H9 (cell line): ENCODE measurements around the gene TNNT2. TPM values are rescaled to one million over a fixed set of nuclear protein-coding genes. Genes with fewer than 3 reads are reported as not detected.

Source experiments
- DNase-seq: peaks from one replicate; pipeline ENCODE4 v3.0.0-alpha.2; 2017
- H2AFZ ChIP-seq: one replicate; pipeline ENCODE4 v1.6.1; 2013; ENCODE audit warnings: mild to moderate bottlenecking, low read length, control low read depth, moderate library complexity
- H2AK5ac ChIP-seq: 2 replicates; pipeline ENCODE4 v1.6.1; 2013; ENCODE audit warnings: low read length, control low read depth, mixed read lengths; ENCODE audit not compliant: insufficient read length
- H2BK120ac ChIP-seq: one replicate; pipeline ENCODE4 v1.6.1; 2013; ENCODE audit warnings: low read depth, mild to moderate bottlenecking, low read length, control low read depth, inconsistent platforms; ENCODE audit not compliant: poor library complexity, severe bottlenecking
- H2BK12ac ChIP-seq: 2 replicates; pipeline ENCODE4 v1.6.1; 2013; ENCODE audit warnings: low read length, control low read depth, mixed read lengths, low read depth; ENCODE audit not compliant: insufficient read length
- H2BK15ac ChIP-seq: 2 replicates; pipeline ENCODE4 v1.6.1; 2013; ENCODE audit warnings: low read depth, low read length, control low read depth
- H2BK20ac ChIP-seq: one replicate; pipeline ENCODE4 v1.6.1; 2013; ENCODE audit warnings: low read depth, mild to moderate bottlenecking, low read length, control low read depth, inconsistent platforms; ENCODE audit not compliant: poor library complexity, severe bottlenecking
- H2BK5ac ChIP-seq: 2 replicates; pipeline ENCODE4 v1.6.1; 2013; ENCODE audit warnings: low read length, control low read depth, mixed read lengths; ENCODE audit not compliant: insufficient read length
- H3K14ac ChIP-seq: 2 replicates; pipeline ENCODE4 v1.6.1; 2013; ENCODE audit warnings: low read length, control low read depth; ENCODE audit not compliant: insufficient read depth
- H3K18ac ChIP-seq: 2 replicates; pipeline ENCODE4 v1.6.1; 2013; ENCODE audit warnings: low read depth, mild to moderate bottlenecking, mixed read lengths, low read length, control low read depth; ENCODE audit not compliant: insufficient read length
- H3K23ac ChIP-seq: 2 replicates; pipeline ENCODE4 v1.6.1; 2013; ENCODE audit warnings: low read length, control low read depth, mixed read lengths, low read depth; ENCODE audit not compliant: insufficient read length
- H3K23me2 ChIP-seq: 2 replicates; pipeline ENCODE4 v1.6.1; 2013; ENCODE audit warnings: low read depth, mild to moderate bottlenecking, mixed read lengths, low read length, control low read depth; ENCODE audit not compliant: insufficient read length, poor library complexity, severe bottlenecking
- H3K27ac ChIP-seq: 2 replicates; pipeline ENCODE4 v1.5.1; 2013; ENCODE audit warnings: low read length, control low read depth, mixed read lengths, low read depth; ENCODE audit not compliant: insufficient read length
- H3K27me3 ChIP-seq: 2 replicates; pipeline ENCODE4 v1.6.1; 2013; ENCODE audit warnings: low read length, control low read depth, inconsistent platforms; ENCODE audit not compliant: insufficient read depth
- H3K4ac ChIP-seq: 2 replicates; pipeline ENCODE4 v1.6.1; 2013; ENCODE audit warnings: low read depth, mild to moderate bottlenecking, control low read depth, inconsistent platforms, low read length, moderate library complexity
- H3K4me1 ChIP-seq: 2 replicates; pipeline ENCODE4 v1.6.1; 2013; ENCODE audit warnings: low read length, control low read depth, inconsistent platforms; ENCODE audit not compliant: insufficient read depth
- H3K4me2 ChIP-seq: 2 replicates; pipeline ENCODE4 v1.6.1; 2013; ENCODE audit warnings: low read length, control low read depth, mixed read lengths; ENCODE audit not compliant: insufficient read length, insufficient read depth
- H3K56ac ChIP-seq: 2 replicates; pipeline ENCODE4 v1.6.1; 2013; ENCODE audit warnings: low read depth, mild to moderate bottlenecking, mixed read lengths, low read length, control low read depth; ENCODE audit not compliant: insufficient read length
- H3K79me1 ChIP-seq: 2 replicates; pipeline ENCODE4 v1.6.1; 2013; ENCODE audit warnings: low read depth, mild to moderate bottlenecking, moderate library complexity, low read length, control low read depth, inconsistent platforms; ENCODE audit not compliant: insufficient read depth, poor library complexity, severe bottlenecking
- H3K79me2 ChIP-seq: 2 replicates; pipeline ENCODE4 v1.6.1; 2013; ENCODE audit warnings: low read length, control low read depth, inconsistent platforms; ENCODE audit not compliant: insufficient read depth
- H3K9ac ChIP-seq: 2 replicates; pipeline ENCODE4 v1.6.1; 2013; ENCODE audit warnings: low read length, control low read depth, mixed read lengths; ENCODE audit not compliant: insufficient read length; ENCODE audit errors: extremely low read depth
- H3K9me3 ChIP-seq: one replicate; pipeline ENCODE4 v1.6.1; 2013; ENCODE audit warnings: low read depth, low read length, inconsistent platforms; ENCODE audit not compliant: control insufficient read depth
- H3T11ph ChIP-seq: one replicate; pipeline ENCODE4 v1.6.1; 2013; ENCODE audit warnings: mild to moderate bottlenecking, low read length, control low read depth, inconsistent platforms
- H4K20me1 ChIP-seq: one replicate; pipeline ENCODE4 v1.6.1; 2013; ENCODE audit not compliant: control insufficient read depth, insufficient read length, insufficient read depth
- H4K5ac ChIP-seq: 2 replicates; pipeline ENCODE4 v1.6.1; 2013; ENCODE audit warnings: low read depth, mild to moderate bottlenecking, mixed read lengths, low read length, control low read depth; ENCODE audit not compliant: insufficient read length
- H4K8ac ChIP-seq: replicated peaks from 2 replicates; pipeline ENCODE4 v1.6.1; 2013; ENCODE audit warnings: low read length, control low read depth, mixed read lengths, low read depth; ENCODE audit not compliant: insufficient read length
- H4K91ac ChIP-seq: 2 replicates; pipeline ENCODE4 v1.6.1; 2013; ENCODE audit warnings: low read depth, mild to moderate bottlenecking, moderate library complexity, mixed read lengths, low read length, control low read depth; ENCODE audit not compliant: insufficient read length
- H3K27ac Mint-ChIP-seq, 3 experiments: 2 replicates in 2 of 3; 3 replicates in 1 of 3; pipeline ENCODE4 v1.8.0; 2020 to 2021; ENCODE audit warnings: mixed read lengths in 3 of 3, mild to moderate bottlenecking in 1 of 3, moderate library complexity in 1 of 3
- H3K27me3 Mint-ChIP-seq: 2 replicates; pipeline ENCODE4 v1.8.0; 2021; ENCODE audit warnings: low read depth, mild to moderate bottlenecking, moderate library complexity, mixed read lengths
- H3K36me3 Mint-ChIP-seq, 3 experiments: 2 replicates in 2 of 3; 3 replicates in 1 of 3; pipeline ENCODE4 v1.8.0; 2020 to 2021; ENCODE audit warnings: low read depth in 3 of 3, mixed read lengths in 3 of 3; ENCODE audit not compliant: insufficient read depth in 1 of 3
- H3K4me1 Mint-ChIP-seq, 2 experiments: 2 replicates each; pipeline ENCODE4 v1.8.0; 2020; ENCODE audit warnings: mixed read lengths in 2 of 2
- H3K4me3 Mint-ChIP-seq, 2 experiments: 2 replicates in 1 of 2; 3 replicates in 1 of 2; pipeline ENCODE4 v1.8.0; 2020 to 2021; ENCODE audit warnings: mild to moderate bottlenecking in 2 of 2, mixed read lengths in 2 of 2, moderate library complexity in 1 of 2
- H3K9me3 Mint-ChIP-seq, 2 experiments: 2 replicates in 1 of 2; 3 replicates in 1 of 2; pipeline ENCODE4 v1.8.0; 2020; ENCODE audit warnings: mild to moderate bottlenecking in 2 of 2, mixed read lengths in 2 of 2, moderate library complexity in 1 of 2
- WGBS: extraction: QIAGEN DNeasy Blood & Tissue Kit; methylation state at CpG from one replicate; pipeline ENCODE4 v1.1.7; 2013; ENCODE audit warnings: missing lambda C conversion rate, low lambda C conversion rate, mixed read lengths; ENCODE audit not compliant: insufficient read length; ENCODE audit errors: extremely low coverage; 5-methylcytosine and 5-hydroxymethylcytosine counted together
- total RNA-seq: library from RNA; stranded (reverse); gene quantifications from 2 replicates; pipeline ENCODE4 v1.2.1, GENCODE V29; 2021
- TF ChIP-seq, protein P1 (sequence below): fragments of 200-600 bp; sonication (generic); conservative IDR thresholded peaks from 3 replicates; pipeline ENCODE4 v1.8.0; 2021; ENCODE audit warnings: antibody characterized with exemption, mild to moderate bottlenecking

TNNT2 gene
- total RNA-seq, 1 experiment from 2014 or later: 8.6 TPM

DNA sequence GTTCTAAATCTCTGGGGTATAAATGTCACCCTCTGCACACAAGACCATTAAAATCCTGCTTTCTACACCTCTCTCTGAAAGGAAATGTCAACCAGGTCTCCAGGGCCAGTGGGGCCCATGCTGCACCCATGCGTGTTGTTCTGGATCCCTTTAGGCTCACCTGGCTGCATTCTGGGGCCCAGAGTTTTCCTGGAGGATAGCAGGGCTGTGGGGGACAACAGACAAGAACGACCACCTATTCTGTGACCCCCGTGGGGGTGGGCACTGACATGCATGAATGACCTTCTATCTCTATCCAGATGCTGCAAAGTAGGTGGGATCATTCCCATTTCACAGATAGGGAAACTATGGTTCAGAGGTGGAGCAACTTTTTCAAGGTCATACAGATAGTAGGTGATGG is 41.6 kb downstream of the TNNT2 start:
- H3K23me2 ChIP-seq: no peaks in the 10 kb centered on the region
- no peak overlapping the region for H2BK12ac ChIP-seq
- H2AK5ac ChIP-seq: no peak overlapping the region
- no peaks in the 10 kb centered on the region for H3K27me3 ChIP-seq
- no peaks in the 10 kb centered on the region for H3K4me1 ChIP-seq
- H3K4me1 Mint-ChIP-seq: peaks cover 0 to 4% of the 10 kb centered on the region in 2 experiments; a peak in 1 of 4 replicates
- H2AFZ ChIP-seq: no peak overlapping the region
- H3K79me2 ChIP-seq: no peaks in the 10 kb centered on the region
- WGBS: no CpG with 5 or more reads among the region's 3 CpGs
- no peak overlapping the region for H3K27ac Mint-ChIP-seq
- peaks cover 3% of the 10 kb centered on the region for H3K27me3 Mint-ChIP-seq
- H2BK15ac ChIP-seq: no peak overlapping the region
- H3K23ac ChIP-seq: no peak overlapping the region
- H3K27ac ChIP-seq: no peak overlapping the region
- H3K18ac ChIP-seq: no peak overlapping the region
- no peak overlapping the region for H3K4me2 ChIP-seq
- H3K9ac ChIP-seq: no peak overlapping the region
- TF ChIP-seq, protein P1, sequence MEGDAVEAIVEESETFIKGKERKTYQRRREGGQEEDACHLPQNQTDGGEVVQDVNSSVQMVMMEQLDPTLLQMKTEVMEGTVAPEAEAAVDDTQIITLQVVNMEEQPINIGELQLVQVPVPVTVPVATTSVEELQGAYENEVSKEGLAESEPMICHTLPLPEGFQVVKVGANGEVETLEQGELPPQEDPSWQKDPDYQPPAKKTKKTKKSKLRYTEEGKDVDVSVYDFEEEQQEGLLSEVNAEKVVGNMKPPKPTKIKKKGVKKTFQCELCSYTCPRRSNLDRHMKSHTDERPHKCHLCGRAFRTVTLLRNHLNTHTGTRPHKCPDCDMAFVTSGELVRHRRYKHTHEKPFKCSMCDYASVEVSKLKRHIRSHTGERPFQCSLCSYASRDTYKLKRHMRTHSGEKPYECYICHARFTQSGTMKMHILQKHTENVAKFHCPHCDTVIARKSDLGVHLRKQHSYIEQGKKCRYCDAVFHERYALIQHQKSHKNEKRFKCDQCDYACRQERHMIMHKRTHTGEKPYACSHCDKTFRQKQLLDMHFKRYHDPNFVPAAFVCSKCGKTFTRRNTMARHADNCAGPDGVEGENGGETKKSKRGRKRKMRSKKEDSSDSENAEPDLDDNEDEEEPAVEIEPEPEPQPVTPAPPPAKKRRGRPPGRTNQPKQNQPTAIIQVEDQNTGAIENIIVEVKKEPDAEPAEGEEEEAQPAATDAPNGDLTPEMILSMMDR: no peak
- no peak overlapping the region for H3K56ac ChIP-seq
- H3K79me1 ChIP-seq: no peaks in the 10 kb centered on the region
- H4K20me1 ChIP-seq: no peaks in the 10 kb centered on the region
- H3K36me3 Mint-ChIP-seq: no peaks in the 10 kb centered on the region; a peak in 1 of 7 replicates
- H3K4ac ChIP-seq: no peak overlapping the region
- peaks cover under 1% of the 10 kb centered on the region in 2 experiments; a peak in 3 of 5 replicates for H3K9me3 Mint-ChIP-seq
- no peak overlapping the region for H2BK5ac ChIP-seq
- H3K9me3 ChIP-seq: no peaks in the 10 kb centered on the region
- H4K5ac ChIP-seq: no peak overlapping the region
- no peak overlapping the region for H4K91ac ChIP-seq
- no peak overlapping the region for H2BK120ac ChIP-seq
- H3K14ac ChIP-seq: no peak overlapping the region
- H3T11ph ChIP-seq: no peak overlapping the region
- H2BK20ac ChIP-seq: no peak overlapping the region
- no peak overlapping the region for H4K8ac ChIP-seq
- DNase-seq: no peak
- H3K4me3 Mint-ChIP-seq: no peak overlapping the region
